ENCODE measurements around the gene SKIL.
A peak's percentile ranks its signal among the peaks of the same experiment; 100 is the strongest.

SKIL gene

DNA sequence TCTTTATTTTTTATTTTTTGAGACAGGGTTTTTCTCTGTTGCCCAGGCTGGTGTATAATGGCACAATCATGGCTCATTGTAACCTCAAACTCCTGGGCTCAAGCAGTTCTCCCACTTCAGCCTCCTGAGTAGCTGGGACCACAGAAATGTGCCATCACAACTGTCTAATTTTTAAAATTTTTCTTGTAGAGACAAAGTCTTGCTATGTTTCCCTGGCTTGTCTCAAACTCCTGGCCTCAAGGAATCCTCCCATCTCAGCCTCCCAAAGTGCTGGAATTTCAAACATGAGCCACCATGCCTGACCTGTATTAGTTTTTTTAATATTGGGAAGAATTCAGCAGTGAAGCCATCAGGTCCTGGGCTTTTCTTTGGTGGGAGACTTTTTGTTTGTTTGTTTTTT lies 47.6 kb downstream of the SKIL start:
- no peak for DNase-seq (ENCODE audit: low read depth)

DNA sequence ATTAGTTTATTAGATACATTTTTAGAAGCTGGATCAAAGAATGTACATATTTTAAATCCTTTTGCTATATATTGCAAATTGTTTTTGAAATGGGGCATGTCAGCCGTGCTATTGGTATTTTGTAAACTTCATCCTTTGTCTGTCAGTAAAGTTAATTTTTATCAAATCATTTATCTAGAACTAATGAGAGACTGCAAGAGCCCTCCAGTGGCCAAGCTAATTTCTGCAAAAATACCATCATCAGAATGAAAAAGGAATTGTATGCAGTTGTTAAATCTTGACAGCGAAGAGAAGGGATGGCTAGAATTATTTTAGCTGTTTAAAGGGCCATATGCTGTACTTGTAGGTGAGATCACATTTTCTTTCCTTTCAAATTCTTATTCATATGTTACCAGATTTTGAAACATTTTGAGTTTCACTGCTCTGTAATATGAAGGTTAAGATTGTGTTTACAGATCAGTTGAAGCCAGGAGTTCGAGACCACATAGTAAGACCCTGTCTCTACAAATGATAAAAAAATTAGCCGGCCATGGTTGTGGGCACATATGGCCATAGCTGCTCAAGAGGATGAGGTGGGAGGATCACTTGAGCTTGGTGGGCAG lies 53.0 kb downstream of the SKIL start:
- DNase-seq (ENCODE audit: low read depth): peak; percentile 40

DNA sequence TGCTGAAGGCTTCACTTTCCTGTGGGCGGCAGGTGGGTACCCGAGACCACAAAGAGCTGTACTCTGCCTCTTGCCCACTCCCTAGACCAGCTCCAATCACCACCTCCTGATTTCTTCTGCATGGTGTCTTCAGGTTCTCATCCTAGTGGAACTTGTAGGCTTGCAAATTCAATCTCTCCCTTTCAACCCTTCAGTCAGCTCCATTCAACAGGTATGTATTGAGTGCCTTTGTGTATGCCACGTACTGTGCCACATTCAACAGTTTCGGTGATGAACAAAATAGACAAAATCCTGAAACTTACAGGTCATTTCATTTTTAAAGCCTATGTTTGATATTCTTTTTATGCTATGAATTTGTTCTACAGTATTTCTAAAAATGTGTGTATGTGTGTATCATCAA lies 55.8 kb downstream of the SKIL start:
- DNase-seq (ENCODE audit: low read depth): no peak

DNA sequence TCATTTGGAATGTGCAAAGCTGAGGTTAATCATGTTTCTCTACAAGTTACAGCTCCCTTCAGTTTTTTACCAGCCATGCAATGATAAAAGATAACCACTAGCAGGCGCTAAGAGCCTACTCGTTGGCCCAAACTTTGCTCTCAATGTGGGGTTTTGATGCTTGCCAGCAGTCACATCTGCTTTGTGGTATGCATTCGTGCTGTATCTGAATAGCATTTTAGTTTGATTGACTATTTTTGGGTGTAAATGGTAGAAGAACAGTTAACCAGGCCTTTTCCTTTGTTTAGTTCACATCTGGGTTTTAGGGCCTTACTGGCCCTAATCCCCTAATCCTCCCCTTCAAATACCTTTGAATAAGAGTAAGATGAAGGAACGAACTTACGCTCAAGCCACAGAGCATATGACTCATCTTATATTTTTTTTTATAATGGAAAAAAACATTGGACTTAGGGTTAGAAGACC lies 56.7 kb downstream of the SKIL start:
- DNase-seq (ENCODE audit: low read depth): peak; percentile 96

DNA sequence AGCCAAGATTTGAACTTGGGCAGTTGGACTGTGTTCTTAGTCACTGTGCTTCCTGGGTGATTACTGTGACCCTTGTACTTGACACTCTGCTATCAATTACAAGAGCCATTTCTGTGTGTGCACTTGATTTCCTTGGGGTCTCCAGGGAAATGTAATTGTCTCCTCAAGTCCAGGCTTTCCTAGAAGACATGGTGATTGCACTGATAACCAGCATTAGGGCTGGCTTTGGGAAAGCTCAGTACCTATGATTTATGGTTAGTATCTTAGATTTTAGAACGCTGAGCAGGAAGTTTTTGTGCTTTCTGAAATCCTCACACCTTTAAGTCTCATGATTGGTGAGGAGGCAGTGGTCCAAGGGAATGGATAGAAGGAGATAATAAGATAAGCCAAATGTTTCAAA lies 59.6 kb downstream of the SKIL start:
- DNase-seq (ENCODE audit: low read depth): no peak

DNA sequence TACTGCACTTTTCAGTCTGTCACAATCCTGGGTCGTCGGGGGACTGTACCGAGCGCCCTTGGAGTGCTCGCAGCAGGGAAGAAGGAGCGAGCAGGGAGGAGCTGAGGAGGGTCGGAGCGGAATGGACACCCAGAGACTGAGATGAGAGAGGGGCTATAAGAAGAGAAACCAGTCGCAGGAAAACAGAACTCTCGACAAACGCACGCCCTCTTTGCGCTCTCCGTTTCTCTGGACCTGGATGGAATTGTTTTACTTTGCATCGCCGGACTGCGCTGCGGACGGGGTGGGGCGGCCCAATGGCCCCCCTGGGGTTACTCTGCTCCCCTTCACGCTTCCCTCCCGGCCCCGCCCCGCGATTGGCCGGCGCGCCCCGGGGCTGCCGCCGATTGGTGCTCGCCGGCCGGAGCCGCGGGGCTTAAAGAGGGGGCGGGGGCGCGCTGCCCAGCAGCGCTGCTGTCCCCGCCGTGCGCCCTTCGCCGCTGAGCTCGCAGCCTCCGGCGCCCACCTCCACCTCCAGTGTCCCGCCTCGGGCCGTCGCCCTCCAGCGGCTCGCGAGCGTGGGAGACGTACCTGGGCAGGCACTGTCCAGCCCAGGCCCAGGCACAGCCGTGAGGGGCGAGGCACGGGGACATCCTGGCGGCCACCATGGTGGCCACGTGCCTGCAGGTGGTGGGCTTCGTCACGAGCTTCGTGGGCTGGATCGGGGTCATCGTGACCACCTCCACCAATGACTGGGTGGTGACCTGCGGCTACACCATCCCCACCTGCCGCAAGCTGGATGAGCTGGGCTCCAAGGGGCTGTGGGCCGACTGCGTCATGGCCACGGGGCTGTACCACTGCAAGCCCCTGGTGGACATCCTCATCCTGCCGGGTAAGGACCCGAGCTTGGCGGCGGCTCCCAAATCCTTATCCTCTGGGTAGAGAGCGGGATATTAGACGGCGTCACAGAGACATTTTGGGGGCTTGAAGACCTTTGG lies 61.2 kb downstream of the SKIL start, which contains the start of gene CLDN11:
Gene CLDN11 (plus strand): TSS at position 447 of the 977 bp plus-strand sequence. CDS start 199 bp downstream, at position 646.
- DNase-seq (ENCODE audit: low read depth): no peak

DNA sequence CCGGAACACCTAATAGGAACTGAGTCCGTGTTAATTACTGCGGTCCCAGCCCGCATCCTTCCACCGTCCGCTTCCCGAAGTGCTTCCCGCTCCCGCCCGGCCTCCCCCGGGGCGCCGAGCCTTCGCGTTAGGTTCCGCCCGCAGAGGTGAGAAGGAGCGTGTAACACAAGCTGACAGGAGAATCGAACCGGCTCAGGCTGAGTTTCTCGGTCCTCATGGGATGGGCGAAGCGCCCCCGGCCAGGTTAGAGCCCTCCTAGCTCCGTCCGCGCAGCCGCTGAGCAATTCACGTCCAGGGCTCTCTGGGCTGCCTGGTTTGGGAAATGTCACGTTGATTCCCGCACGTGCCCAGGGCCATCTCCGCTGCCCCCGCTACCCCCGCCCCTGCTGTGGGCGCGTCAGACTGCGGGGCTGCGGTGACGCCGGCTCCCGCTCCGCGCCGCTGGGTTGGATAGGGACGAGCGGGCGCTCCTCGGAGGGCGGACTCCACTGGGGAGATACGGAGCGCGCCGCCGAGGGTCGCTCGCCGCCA lies 62.1 kb downstream of the SKIL start:
- DNase-seq (ENCODE audit: low read depth): no peak

DNA sequence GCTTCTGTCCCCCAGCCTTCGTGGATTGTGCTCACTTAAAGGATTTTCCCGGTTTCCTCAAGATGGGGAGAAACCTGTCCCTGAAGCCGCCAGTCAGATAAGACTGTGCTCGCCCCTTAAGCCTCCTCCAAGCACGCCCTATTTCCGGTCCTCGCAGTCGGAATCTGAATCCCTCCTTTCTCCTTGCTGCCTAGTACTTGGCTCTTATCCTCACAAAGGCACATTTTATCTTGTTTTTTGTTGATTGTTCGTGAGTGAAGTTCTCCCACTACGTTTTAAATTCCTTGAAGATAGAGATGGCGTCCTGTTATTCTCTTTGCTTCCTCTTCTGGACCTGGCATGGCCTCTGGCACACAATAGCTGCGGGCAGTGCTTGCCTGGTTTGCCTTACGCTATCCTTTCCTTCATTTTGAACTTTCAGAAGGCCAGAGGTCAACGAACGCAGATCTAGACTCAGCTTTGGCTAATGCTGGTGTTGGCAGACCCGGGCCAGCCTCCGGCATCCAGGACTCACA lies 62.8 kb downstream of the SKIL start:
- DNase-seq (ENCODE audit: low read depth): peak; percentile 71

DNA sequence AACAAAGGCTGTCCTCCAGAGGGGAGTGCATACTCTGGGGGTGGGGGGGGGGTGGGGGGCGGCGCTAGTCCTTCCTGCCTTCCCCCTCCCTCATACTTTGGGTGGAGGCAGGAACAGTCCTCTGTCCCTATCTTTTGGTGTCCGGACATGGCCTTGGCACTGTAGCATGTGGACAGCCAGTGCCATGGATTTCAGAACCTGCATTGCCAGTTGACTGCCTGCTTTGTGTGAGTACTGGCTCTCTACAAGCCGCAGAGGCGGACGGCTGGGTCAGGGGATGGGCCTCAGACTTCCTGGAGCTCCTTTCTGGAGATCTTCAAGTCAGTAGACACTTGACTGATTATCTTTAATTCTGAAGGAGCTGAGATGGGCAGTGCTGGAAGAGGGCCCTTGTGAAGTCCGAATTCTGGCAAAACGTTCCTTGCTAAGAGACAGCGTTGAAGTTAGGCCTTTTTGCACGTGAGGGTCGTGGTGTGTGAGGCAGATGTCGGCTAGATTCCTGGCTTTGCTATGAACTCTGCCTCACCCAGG lies 63.7 kb downstream of the SKIL start:
- no peak for DNase-seq (ENCODE audit: low read depth)

DNA sequence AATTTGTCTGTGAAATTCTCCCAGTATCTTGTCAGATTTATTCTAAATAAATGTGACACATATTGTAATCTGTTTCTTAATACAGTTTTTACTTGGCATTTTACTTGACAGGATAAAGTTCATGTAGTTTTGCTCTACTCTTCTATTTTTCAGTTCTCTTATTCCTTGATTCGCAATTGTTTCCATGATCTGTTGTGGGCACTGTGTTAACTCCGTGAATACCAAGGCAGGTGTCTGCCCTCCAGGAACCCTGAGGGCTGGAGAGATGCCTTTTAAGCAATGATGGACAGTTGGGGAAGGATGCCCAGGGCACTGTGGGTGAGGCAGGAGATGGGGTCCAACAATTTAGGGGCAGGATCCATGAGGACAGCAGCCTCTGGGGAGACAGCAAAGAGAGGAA lies 64.2 kb downstream of the SKIL start:
- no peak for DNase-seq (ENCODE audit: low read depth)

DNA sequence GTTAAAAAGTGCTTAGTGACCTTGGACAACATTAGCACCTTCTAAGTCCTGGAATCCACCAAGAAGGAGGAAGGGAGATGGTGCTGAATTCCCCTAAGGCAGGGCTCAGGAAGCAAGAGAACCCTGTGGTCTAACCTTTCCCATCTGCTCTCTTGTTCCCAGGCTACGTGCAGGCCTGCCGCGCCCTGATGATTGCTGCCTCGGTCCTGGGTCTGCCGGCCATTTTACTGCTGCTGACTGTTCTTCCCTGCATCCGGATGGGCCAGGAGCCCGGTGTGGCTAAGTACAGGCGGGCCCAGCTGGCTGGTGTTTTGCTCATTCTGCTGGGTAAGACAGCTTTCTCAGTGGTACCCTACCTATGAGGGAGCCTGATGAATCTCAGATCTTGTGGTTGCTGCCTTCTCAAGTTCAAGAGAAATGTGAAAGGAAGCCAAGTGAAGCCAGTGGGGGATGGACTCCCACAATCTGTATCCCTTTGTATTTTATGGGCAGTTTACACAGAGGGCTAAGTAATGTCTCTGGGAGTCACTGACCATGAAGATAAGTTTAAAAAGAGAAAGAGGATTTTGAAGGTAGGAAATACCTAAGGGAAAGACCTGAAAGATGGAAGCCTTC lies 65.6 kb downstream of the SKIL start:
- peak; percentile 32 for DNase-seq (ENCODE audit: low read depth)

DNA sequence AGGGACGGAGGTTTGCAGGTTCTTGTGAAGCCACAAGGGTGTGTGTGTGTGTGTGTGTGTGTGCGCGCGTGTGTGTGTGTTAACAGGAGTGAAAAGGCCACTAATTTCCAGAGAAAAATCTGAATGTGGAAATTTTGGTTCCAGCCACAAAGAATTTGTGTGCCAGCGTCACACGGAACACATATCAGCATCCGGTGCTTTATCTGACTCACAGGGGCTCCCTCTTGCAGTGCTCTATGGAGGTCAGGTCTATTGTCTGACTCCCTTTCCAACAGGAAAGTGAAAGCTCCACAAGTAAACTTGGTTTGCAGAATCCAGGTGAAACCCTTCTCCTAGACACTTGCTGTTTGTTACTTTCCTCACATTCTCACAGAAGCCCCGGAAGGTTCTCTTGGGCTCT lies 67.4 kb downstream of the SKIL start:
- DNase-seq (ENCODE audit: low read depth): peak; percentile 37

DNA sequence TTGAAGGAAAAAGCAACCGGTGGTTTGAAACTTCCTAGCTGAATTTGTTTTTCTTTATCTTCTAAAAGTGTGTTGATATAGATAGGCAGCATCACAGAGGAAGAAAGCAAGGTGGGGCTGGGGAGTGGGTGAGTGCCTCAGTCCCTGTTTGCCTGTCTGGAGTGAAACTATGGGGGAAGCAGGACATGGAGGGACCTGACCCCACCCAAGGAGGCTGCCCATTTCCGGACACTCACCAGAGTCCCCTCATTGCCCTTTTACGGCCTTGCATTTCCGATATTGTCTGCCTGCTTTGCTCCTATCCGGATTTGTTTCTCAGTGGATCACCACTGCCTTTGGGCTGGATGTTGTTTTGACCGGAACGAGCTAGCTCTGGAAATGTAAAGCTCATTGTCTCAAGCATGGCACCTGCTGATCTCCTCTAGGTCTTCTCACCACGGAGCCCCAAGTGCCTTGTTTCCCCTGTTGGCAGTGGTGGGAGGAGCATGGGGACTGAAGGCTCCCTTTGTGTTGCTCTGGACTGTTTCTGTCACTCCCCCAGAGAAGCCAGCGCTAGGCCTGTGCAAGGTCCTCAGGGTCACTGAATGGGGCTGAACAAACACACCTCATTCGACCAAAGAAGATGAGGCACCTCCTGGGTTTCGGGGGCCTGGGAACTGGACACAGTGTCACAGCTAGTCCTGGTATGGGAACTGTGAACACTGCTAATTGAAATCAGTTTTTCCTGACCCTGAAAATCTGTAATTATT lies 68.2 kb downstream of the SKIL start:
- DNase-seq (ENCODE audit: low read depth): no peak

DNA sequence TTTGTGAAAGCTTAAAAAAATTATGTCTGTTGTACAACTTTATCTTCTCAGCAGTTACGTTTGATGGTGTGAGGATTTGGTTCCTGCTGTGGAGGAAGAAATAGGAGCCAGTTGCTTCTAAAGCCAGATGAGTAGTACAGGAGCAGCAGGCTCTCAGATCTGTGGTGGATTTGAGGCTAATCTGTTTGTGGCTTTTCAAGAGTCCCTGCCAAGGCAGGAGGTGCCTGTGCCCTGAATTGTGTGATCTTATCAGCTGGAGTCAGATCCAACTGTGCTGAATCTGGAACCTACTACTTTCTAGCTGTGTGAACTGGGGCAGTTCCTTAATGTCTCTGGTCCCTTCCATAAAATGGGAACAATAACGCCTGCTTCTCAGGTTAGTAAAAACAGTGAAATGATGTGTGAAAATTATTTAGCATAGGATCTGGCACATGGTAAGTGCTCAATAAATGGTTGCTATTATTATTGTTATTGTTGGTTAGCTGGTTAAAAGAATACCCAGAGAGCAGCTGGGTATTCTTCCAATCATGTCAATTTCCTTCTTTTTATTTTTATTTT lies 68.8 kb downstream of the SKIL start:
- DNase-seq (ENCODE audit: low read depth): peak; percentile 79

DNA sequence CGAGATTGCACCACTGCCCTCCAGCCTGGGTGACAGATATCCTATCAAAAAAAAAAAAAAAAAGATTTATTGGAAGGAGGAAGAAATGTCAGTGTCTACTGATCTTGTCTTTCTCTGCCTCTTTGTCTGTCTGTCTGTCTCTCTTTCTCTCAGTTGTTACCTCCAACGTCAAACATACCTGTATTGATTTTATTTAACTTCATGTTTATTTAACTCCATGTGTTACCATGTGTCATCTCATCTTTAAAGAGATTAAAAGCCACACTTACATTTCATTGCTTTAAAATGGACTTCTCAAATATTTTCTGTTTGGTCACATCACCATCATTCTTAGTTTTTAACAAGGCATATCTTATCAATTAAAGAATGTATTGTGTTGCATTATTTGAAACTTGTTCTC lies 70.6 kb downstream of the SKIL start:
- no peak for DNase-seq (ENCODE audit: low read depth)

DNA sequence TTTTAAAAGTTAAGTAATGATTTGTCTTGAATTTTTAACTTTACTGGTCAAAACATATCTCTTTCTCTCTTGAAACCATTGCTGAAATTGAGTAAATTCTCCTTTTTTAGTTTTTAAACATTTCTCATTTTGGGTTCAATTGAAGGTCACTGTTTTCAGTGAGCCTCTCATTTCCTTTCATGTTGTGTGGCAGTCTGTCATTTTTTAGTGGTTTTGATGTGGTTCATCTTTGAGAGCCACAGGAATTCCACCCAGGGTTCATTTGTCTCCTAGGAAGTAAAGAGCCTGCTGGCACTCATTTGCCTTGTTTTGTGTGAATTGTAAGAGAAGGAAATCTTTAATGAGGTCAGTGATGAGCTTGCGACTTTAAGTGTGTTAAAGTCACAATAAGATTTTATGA lies 71.5 kb downstream of the SKIL start:
- peak; percentile 86 for DNase-seq (ENCODE audit: low read depth)

DNA sequence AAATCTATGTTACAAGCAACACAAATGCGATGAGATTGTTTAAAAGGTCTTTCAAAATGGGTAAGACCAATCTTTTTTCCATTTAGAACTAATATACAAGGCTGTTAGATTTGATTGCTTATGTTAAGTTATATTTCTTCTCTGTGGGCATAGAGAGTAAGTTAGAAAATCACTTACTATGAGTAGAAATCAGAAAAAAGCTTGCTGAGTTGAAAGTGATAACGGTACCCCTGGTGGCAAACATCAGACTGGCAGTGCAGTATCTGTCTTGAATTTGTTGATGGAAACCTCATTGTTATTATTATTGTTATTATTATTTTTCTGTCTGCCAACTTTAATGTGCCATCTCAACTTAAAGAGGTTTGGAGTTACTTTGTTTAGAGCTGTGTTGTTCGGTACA lies 73.5 kb downstream of the SKIL start:
- DNase-seq (ENCODE audit: low read depth): no peak

DNA sequence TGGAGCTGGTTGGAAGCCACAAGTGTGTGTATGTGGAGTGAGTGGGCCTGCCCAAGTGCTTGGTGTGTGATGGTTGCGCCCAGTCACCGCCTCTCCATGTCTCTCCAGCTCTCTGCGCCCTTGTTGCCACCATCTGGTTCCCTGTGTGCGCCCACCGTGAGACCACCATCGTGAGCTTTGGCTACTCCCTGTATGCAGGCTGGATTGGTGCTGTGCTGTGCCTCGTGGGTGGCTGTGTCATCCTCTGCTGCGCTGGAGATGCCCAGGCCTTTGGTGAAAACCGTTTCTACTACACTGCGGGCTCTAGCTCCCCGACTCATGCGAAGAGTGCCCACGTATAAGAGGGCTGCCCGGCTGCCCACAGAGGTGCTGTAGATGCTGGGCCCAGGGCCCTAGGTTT lies 74.9 kb downstream of the SKIL start:
- no peak for DNase-seq (ENCODE audit: low read depth)

DNA sequence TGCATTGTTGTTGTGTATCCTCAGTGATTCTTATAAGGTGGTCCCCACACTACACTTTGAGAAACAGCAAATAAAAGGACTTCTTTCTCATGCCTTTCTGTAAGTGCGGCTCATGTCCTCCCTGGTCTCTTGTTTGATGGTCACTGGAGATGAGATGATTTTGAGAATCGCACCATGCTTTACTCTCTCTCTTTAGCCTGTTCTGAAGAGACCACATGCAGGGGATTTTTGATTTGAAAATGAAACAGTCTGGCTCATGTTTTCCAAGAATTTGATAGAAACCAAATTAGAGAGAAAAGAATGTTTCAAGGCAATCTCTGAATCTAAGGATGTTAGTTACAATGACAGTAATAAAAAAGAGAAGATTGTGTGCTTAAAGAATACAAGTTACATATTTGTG lies 79.2 kb downstream of the SKIL start:
- DNase-seq (ENCODE audit: low read depth): no peak

DNA sequence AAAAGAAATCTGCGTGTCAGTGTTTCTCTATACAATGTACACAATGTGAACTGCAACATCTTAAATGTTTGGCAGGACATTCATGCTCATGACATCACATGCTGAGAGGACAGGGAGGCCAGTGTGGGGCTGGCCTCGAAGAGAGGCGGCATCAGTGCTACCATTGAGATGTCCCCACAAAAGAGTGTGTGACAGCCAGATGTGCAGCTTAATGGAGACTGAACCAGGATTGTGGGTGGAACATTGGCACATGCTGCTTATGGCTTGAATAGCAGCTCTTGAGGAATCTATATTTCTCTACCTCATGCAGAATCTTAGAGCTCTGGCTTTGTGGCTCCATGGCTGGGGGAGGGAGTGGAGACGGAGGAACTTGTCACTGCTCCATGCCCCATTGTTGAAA lies 79.7 kb downstream of the SKIL start:
- DNase-seq (ENCODE audit: low read depth): no peak
